Measurements from ENCODE around the gene ADO.

The ADO gene

GRCh38 chr10:62819141-62819920 lies 14.8 kb downstream of the ADO start:
- H3K4me3 ChIP-seq = peak overlapping the region; percentile 92
- H3K27ac ChIP-seq = no peak overlapping the region
- TF ChIP-seq, protein P1, sequence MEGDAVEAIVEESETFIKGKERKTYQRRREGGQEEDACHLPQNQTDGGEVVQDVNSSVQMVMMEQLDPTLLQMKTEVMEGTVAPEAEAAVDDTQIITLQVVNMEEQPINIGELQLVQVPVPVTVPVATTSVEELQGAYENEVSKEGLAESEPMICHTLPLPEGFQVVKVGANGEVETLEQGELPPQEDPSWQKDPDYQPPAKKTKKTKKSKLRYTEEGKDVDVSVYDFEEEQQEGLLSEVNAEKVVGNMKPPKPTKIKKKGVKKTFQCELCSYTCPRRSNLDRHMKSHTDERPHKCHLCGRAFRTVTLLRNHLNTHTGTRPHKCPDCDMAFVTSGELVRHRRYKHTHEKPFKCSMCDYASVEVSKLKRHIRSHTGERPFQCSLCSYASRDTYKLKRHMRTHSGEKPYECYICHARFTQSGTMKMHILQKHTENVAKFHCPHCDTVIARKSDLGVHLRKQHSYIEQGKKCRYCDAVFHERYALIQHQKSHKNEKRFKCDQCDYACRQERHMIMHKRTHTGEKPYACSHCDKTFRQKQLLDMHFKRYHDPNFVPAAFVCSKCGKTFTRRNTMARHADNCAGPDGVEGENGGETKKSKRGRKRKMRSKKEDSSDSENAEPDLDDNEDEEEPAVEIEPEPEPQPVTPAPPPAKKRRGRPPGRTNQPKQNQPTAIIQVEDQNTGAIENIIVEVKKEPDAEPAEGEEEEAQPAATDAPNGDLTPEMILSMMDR (IDR thresholded peaks at IDR 0.05) = no peak
- no peak for DNase-seq (ENCODE audit: low spot score)

GRCh38 chr10:62820586-62820985 lies 16.1 kb downstream of the ADO start:
- Histone ChIP-seq H3K4me3 (no peak overlapping the region), H3K27ac (no peak overlapping the region)
- TF ChIP-seq, protein P1 (IDR thresholded peaks at IDR 0.05) = no peak
- no peak for DNase-seq (ENCODE audit: low spot score)

- DNase-seq (ENCODE audit: low spot score) = no peak
- Histone ChIP-seq H3K27ac (no peak overlapping the region), H3K4me3 (no peak overlapping the region)
- TF ChIP-seq, protein P1 (IDR thresholded peaks at IDR 0.05) = no peak
Observed at GRCh38 chr10:62826273-62826672, 21.8 kb downstream of the ADO start.

DNA sequence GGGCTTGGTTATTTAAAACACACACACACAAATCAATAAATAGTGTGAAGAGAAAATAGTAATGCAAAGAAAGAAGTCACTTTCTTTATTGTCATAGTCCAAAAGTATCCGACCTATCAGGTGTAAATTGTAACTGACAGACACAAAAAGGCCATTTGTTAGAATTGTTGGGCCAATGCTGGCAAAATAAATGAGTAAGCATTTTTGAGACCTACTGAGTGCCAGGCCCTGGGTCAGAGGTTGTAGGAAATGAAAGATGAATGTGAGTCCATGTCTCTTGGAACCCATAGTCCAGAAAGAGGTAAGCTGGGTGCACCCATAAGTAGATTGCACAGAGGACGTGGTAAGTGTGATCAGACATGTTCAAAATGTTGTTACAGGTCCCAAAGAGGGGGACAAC lies 25.1 kb downstream of the ADO start:
- TF ChIP-seq, protein P1 (IDR thresholded peaks at IDR 0.05) = no peak
- no peak for DNase-seq (ENCODE audit: low spot score)
- Histone ChIP-seq H3K27ac (no peak overlapping the region), H3K4me3 (no peak overlapping the region)

DNA sequence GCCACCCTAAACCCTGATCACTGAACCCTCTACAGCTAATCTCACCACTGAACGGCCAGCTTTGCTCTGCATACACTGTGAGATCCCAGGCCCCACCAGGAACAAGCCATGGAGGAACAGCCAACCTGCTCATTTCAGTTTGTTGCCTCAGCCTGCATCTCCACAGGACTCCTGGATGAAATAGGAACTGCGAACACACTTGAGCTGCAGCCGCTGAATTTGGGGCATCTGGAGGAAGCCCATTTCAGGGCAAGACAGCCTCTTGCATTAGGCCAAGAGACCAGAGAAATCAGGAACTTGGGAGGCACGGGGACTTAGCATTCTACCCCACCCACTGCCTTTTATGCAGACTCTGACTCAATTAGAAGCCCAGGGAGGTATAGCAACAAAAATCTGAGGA lies 26.2 kb downstream of the ADO start:
- Histone ChIP-seq H3K27ac (no peak overlapping the region), H3K4me3 (no peak overlapping the region)
- no peak for DNase-seq (ENCODE audit: low spot score)
- TF ChIP-seq, protein P1 (IDR thresholded peaks at IDR 0.05) = no peak

DNA sequence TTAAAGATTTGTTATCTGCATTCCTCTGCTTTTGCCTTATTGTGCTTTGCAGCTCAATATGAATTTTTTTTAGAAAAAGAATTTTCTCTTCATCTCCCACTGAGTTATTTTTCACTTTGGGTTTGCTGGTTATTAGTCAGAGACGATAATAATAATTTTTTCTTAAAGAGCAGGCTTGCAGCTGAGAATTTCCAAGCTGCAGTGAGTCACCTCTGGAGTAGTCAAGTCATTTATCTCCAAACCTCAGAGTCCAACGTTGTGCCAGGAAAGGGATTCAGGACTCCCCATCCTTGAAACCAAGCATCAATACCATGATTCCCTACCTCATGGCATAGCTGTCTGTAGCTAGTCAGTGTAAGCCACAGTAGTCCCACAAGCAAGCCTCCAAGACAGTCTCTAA lies 26.8 kb downstream of the ADO start:
- no peak for DNase-seq (ENCODE audit: low spot score)
- Histone ChIP-seq H3K4me3 (no peak overlapping the region), H3K27ac (no peak overlapping the region)
- TF ChIP-seq, protein P1 (IDR thresholded peaks at IDR 0.05) = no peak

DNA sequence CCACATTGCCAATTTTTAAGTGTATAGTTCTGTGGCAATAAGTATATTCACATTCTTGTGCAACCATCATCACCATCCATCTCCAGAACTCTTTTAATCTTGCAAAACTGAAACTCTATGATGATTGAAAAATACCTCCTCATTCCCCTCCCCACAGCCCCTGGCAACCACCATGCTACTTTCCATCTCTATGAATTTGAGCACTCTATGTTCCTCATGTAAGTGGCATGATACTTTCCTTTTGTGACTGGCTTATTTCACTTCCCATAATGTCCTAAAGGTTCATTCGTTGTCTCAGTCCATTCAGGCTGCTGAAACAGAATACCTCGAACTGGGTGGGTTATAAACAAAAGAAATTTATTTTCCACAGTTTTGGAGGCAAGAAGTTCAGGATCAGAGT lies 35.1 kb downstream of the ADO start:
- Histone ChIP-seq H3K27ac (no peak overlapping the region), H3K4me3 (no peak overlapping the region)
- TF ChIP-seq, protein P1 (IDR thresholded peaks at IDR 0.05) = no peak
- DNase-seq (ENCODE audit: low spot score) = no peak
